Stimulated activated CD4-positive, alpha-beta T cell treated with anti-CD3 and anti-CD28 coated beads, Interleukin-1b, Interleukin-23, amount 100 ng/mL, for 4 hours (primary cell): ENCODE data around the gene COL23A1.
"Not testable (repeated sequence)": the region's sequence is repeated elsewhere in the genome, so short reads cannot be mapped to it uniquely, and the experiment has no call there.

Experiments
- DNase-seq, 2 donors: peaks; one replicate each; pipeline ENCODE4 v3.0.0-alpha.2; 2020; ENCODE audit warnings: low read depth in 2 of 2

COL23A1 gene

GRCh38 chr5:178380541-178381074 is 209.6 kb downstream of the COL23A1 start:
- no peak for DNase-seq

GRCh38 chr5:178380086-178380485 is 210.1 kb downstream of the COL23A1 start:
- no peak for DNase-seq

GRCh38 chr5:178378527-178379484 is 211.4 kb downstream of the COL23A1 start:
- DNase-seq, result no peak

GRCh38 chr5:178377583-178378270 is 212.5 kb downstream of the COL23A1 start:
- DNase-seq, result no peak

GRCh38 chr5:178376921-178377582 is 213.1 kb downstream of the COL23A1 start:
- DNase-seq, result no peak

- DNase-seq, result no peak
These were observed 214.8 kb downstream of the COL23A1 start for GRCh38 chr5:178375348-178375747.

GRCh38 chr5:178373711-178374110 is 216.5 kb downstream of the COL23A1 start:
- no peak for DNase-seq

- DNase-seq, result no peak
These were observed 218.0 kb downstream of the COL23A1 start for GRCh38 chr5:178372142-178372571.

- DNase-seq, result no peak
These were observed 218.7 kb downstream of the COL23A1 start for GRCh38 chr5:178371362-178372111.

- no peak for DNase-seq
These were observed 220.1 kb downstream of the COL23A1 start for GRCh38 chr5:178370102-178370501.

GRCh38 chr5:178369469-178369868 is 220.7 kb downstream of the COL23A1 start:
- not testable (repeated sequence) for DNase-seq

GRCh38 chr5:178368716-178369300 is 221.4 kb downstream of the COL23A1 start:
- DNase-seq, result no peak

GRCh38 chr5:178368274-178368673 is 221.9 kb downstream of the COL23A1 start:
- DNase-seq, result no peak

- no peak for DNase-seq
These were observed 222.5 kb downstream of the COL23A1 start for GRCh38 chr5:178367736-178368120.

GRCh38 chr5:178366998-178367735 is 223.0 kb downstream of the COL23A1 start:
- DNase-seq, result no peak

- no peak for DNase-seq
These were observed 224.4 kb downstream of the COL23A1 start for GRCh38 chr5:178365501-178366440.

- DNase-seq, result no peak
These were observed 225.9 kb downstream of the COL23A1 start for GRCh38 chr5:178364326-178364675.

- DNase-seq, result no peak
These were observed 226.5 kb downstream of the COL23A1 start for GRCh38 chr5:178363501-178364325.
